CD14-positive monocyte (primary cell): Measurements from ENCODE around the gene CYLD. TPM values are rescaled to one million over a fixed set of nuclear protein-coding genes. Genes with fewer than 3 reads are reported as not detected.

ENCODE experiments used
- DNase-seq, 3 donors: peaks; one replicate each; pipeline ENCODE4 v3.0.0-alpha.2; 2011 to 2022
- H2AFZ ChIP-seq: 2 replicates; pipeline ENCODE4 v1.6.0; 2012; ENCODE audit warnings: mild to moderate bottlenecking, low read depth, low read length, inconsistent platforms; ENCODE audit not compliant: insufficient read depth, poor library complexity, severe bottlenecking
- H3K27ac ChIP-seq, 2 donors: 1 replicate in 1 of 2; 2 replicates in 1 of 2; pipeline ENCODE4 v1.5.1; 2012 to 2013; ENCODE audit warnings: low read length in 2 of 2, control low read depth in 1 of 2, inconsistent platforms in 1 of 2, low read depth in 1 of 2, mild to moderate bottlenecking in 1 of 2
- H3K27me3 ChIP-seq, 2 donors: one replicate each; pipeline versions ENCODE4 v1.6.0 to v1.6.1; 2011 to 2013; ENCODE audit warnings: low read length in 2 of 2; ENCODE audit not compliant: control insufficient read depth in 2 of 2, insufficient read depth in 2 of 2
- H3K36me3 ChIP-seq, 2 donors: replicated peaks in 1 of 2; 1 replicate in 1 of 2; 2 replicates in 1 of 2; pipeline versions ENCODE4 v1.5.1 to v1.6.1; 2012 to 2013; ENCODE audit warnings: low read length in 2 of 2, control low read depth in 1 of 2, inconsistent platforms in 1 of 2, mild to moderate bottlenecking in 1 of 2; ENCODE audit not compliant: insufficient read depth in 2 of 2, control insufficient read depth in 1 of 2
- H3K4me1 ChIP-seq, 2 donors: 1 replicate in 1 of 2; 2 replicates in 1 of 2; pipeline versions ENCODE4 v1.5.1 to v1.6.1; 2012 to 2013; ENCODE audit warnings: low read length in 2 of 2, control low read depth in 1 of 2, inconsistent platforms in 1 of 2, mild to moderate bottlenecking in 1 of 2, moderate library complexity in 1 of 2; ENCODE audit not compliant: insufficient read depth in 2 of 2, control insufficient read depth in 1 of 2
- H3K4me2 ChIP-seq: replicated peaks from 2 replicates; pipeline ENCODE3; 2012; ENCODE audit warnings: low read length, moderate library complexity, mild to moderate bottlenecking; ENCODE audit not compliant: poor library complexity, severe bottlenecking; ENCODE audit errors: extremely low read depth
- H3K4me3 ChIP-seq, 3 experiments: fragments of 200-600 bp in 1 of 3; sonication (generic) in 1 of 3; replicated peaks in 1 of 3; 1 replicate in 2 of 3; 2 replicates in 1 of 3; pipeline ENCODE4 v1.5.1; 2011 to 2013; ENCODE audit warnings: low read length in 3 of 3, mild to moderate bottlenecking in 3 of 3, control low read depth in 2 of 3, low read depth in 2 of 3, inconsistent platforms in 1 of 3, moderate library complexity in 1 of 3
- H3K79me2 ChIP-seq: 2 replicates; pipeline ENCODE4 v1.6.0; 2012; ENCODE audit warnings: mild to moderate bottlenecking, control low read depth, inconsistent platforms, low read length, moderate library complexity; ENCODE audit not compliant: insufficient read depth
- H3K9ac ChIP-seq: 2 replicates; pipeline ENCODE4 v1.6.0; 2017; ENCODE audit warnings: low read length, mild to moderate bottlenecking; ENCODE audit not compliant: insufficient read depth, poor library complexity, severe bottlenecking
- H3K9me3 ChIP-seq, 2 donors: replicated peaks in 1 of 2; 1 replicate in 1 of 2; 2 replicates in 1 of 2; pipeline versions ENCODE4 v1.5.1 to v1.6.1; 2012 to 2013; ENCODE audit warnings: low read length in 2 of 2, control low read depth in 1 of 2; ENCODE audit not compliant: control insufficient read depth in 1 of 2, insufficient read depth in 1 of 2
- H4K20me1 ChIP-seq: 2 replicates; pipeline ENCODE4 v1.6.0; 2012; ENCODE audit warnings: mild to moderate bottlenecking, low read length, control low read depth, moderate library complexity; ENCODE audit not compliant: insufficient read depth
- H3K27ac Mint-ChIP-seq, 7 donors: one replicate each; pipeline ENCODE4 v1.8.0; 2020; ENCODE audit warnings: mild to moderate bottlenecking in 7 of 7, mixed read lengths in 7 of 7, moderate library complexity in 6 of 7, inconsistent platforms in 2 of 7
- H3K27me3 Mint-ChIP-seq, 3 donors: one replicate each; pipeline ENCODE4 v1.8.0; 2021 to 2022; ENCODE audit warnings: low read depth in 3 of 3, mild to moderate bottlenecking in 3 of 3, mixed read lengths in 3 of 3, moderate library complexity in 3 of 3, inconsistent platforms in 1 of 3
- H3K36me3 Mint-ChIP-seq, 2 donors: one replicate each; pipeline ENCODE4 v1.8.0; 2020; ENCODE audit warnings: mixed read lengths in 2 of 2, inconsistent platforms in 1 of 2, mild to moderate bottlenecking in 1 of 2
- H3K4me1 Mint-ChIP-seq: one replicate; pipeline ENCODE4 v1.8.0; 2020; ENCODE audit warnings: mild to moderate bottlenecking, mixed read lengths
- H3K4me3 Mint-ChIP-seq, 2 donors: one replicate each; pipeline ENCODE4 v1.8.0; 2020; ENCODE audit warnings: mild to moderate bottlenecking in 2 of 2, mixed read lengths in 2 of 2, moderate library complexity in 1 of 2
- H3K9me3 Mint-ChIP-seq, 7 donors: one replicate each; pipeline ENCODE4 v1.8.0; 2020 to 2022; ENCODE audit warnings: mixed read lengths in 7 of 7, mild to moderate bottlenecking in 6 of 7, moderate library complexity in 6 of 7, inconsistent platforms in 2 of 7
- CTCF ChIP-seq: fragments of 200-600 bp; IDR thresholded peaks from one replicate; pipeline ENCODE4 v1.8.0; 2022; ENCODE audit warnings: antibody characterized with exemption, mild to moderate bottlenecking
- WGBS: methylation state at CpG from one replicate; pipeline ENCODE4 v1.1.5; 2013; ENCODE audit warnings: missing lambda C conversion rate; ENCODE audit not compliant: insufficient coverage; 5-methylcytosine and 5-hydroxymethylcytosine counted together
- intact Hi-C, 2 donors: fragments of 100-400 bp; cut with micrococcal nuclease; formaldehyde crosslinking; loops; one replicate each; pipeline versions ENCODE4 v1.15.0 to v1.15.1; 2023
- polyA plus RNA-seq, 3 donors: library from polyadenylated mRNA; depleted of rRNA in 1 of 3; unstranded in 2 of 3; stranded (reverse) in 1 of 3; fragments of 300-500 nt in 2 of 3; fragments of >200 nt in 1 of 3; fragmentation: Illumina TruSeq in 2 of 3; gene quantifications; 1 replicate in 2 of 3; 2 replicates in 1 of 3; pipeline ENCODE4 v1.2.3, GENCODE V29; 2012 to 2021

Gene CYLD
- polyA plus RNA-seq, 3 donors: 32.1 to 57.9 (median 35.9) TPM

- peaks cover 0 to 5% of the 10 kb centered on the region in 2 donors for H3K4me1 ChIP-seq
- intact Hi-C loops: loop anchor here in 1 of 2 donors (10.0 kb wide), 1 partner anchor 264 kb away; the partner anchor contains the start of gene NKD1
- Mint-ChIP-seq H3K9me3 (no peaks in the 10 kb centered on the region), H3K4me3 (no peak overlapping the region), H3K27me3 (peaks cover 0 to 9% (median 4%) of the 10 kb centered on the region in 3 donors), H3K4me1 (peaks cover 12% of the 10 kb centered on the region), H3K36me3 (no peaks in the 10 kb centered on the region), H3K27ac (peak overlapping the region in 1 of 7 donors; percentile 11)
- no peaks in the 10 kb centered on the region for H3K79me2 ChIP-seq
- H3K9ac ChIP-seq: no peak overlapping the region
- no peak overlapping the region for H3K27ac ChIP-seq
- TF ChIP-seq CTCF: no peak
- no peak overlapping the region for H2AFZ ChIP-seq
- no peaks in the 10 kb centered on the region for H4K20me1 ChIP-seq
- H3K4me2 ChIP-seq: no peak overlapping the region
- no peak overlapping the region for H3K4me3 ChIP-seq
- no peaks in the 10 kb centered on the region for H3K27me3 ChIP-seq
- WGBS: 66% methylated on average over 6 of the region's 9 CpGs
- H3K9me3 ChIP-seq: no peaks in the 10 kb centered on the region
- DNase-seq: no peak
- H3K36me3 ChIP-seq: no peaks in the 10 kb centered on the region
Measured at GRCh38 chr16:50808929-50809538, 67.1 kb downstream of the CYLD start.

GRCh38 chr16:50809561-50809960 lies 67.7 kb downstream of the CYLD start:
- H3K4me3 Mint-ChIP-seq: no peak overlapping the region
- WGBS: 97% methylated on average over 5 of the region's 6 CpGs
- H3K4me1 ChIP-seq: peaks cover 0 to 5% of the 10 kb centered on the region in 2 donors
- no peak overlapping the region for H3K4me3 ChIP-seq
- H3K27ac Mint-ChIP-seq: peak overlapping the region in 1 of 7 donors; percentile 11
- no peaks in the 10 kb centered on the region for H3K27me3 ChIP-seq
- H3K79me2 ChIP-seq: no peaks in the 10 kb centered on the region
- H3K36me3 Mint-ChIP-seq: no peaks in the 10 kb centered on the region
- H4K20me1 ChIP-seq: no peaks in the 10 kb centered on the region
- H3K27ac ChIP-seq: no peak overlapping the region
- intact Hi-C loops: loop anchor here in 1 of 2 donors (10.0 kb wide), 1 partner anchor 265 kb away; the partner anchor contains the start of gene NKD1
- H3K9ac ChIP-seq: no peak overlapping the region
- no peaks in the 10 kb centered on the region for H3K36me3 ChIP-seq
- peaks cover 12% of the 10 kb centered on the region for H3K4me1 Mint-ChIP-seq
- no peaks in the 10 kb centered on the region for H3K9me3 Mint-ChIP-seq
- peaks cover 0 to 8% (median 6%) of the 10 kb centered on the region in 3 donors for H3K27me3 Mint-ChIP-seq
- no peak for DNase-seq
- TF ChIP-seq CTCF: no peak
- H3K4me2 ChIP-seq: no peak overlapping the region
- no peak overlapping the region for H2AFZ ChIP-seq
- no peaks in the 10 kb centered on the region for H3K9me3 ChIP-seq
